ENCODE results near the gene PRR5. TPM values are rescaled to one million over a fixed set of nuclear protein-coding genes. Genes with fewer than 3 reads are reported as not detected.

Gene PRR5
- polyA plus RNA-seq, 1 experiment: 12.9 TPM

GRCh38 chr22:44734801-44735517, 33.0 kb downstream of the PRR5 start:
- ChIA-PET POLR2A (interaction anchor here (0.9 kb wide), 1 partner anchor 36 kb away, joined by 3 read pairs; no protein-coding TSS in a partner anchor), CTCF (interaction anchor here (0.7 to 2.4 kb wide), 10 partner anchors 8 to 62 kb away, joined by 3 to 13 read pairs (median 6); no protein-coding TSS in a partner anchor)
- H3K27ac ChIP-seq (ENCODE audit: low read depth, low read length): no peak overlapping the region
- DNase-seq (ENCODE audit: low read depth, low spot score): no peak
- H3K4me3 ChIP-seq (ENCODE audit: low read depth, low read length): no peak overlapping the region
- TF ChIP-seq, protein P1, sequence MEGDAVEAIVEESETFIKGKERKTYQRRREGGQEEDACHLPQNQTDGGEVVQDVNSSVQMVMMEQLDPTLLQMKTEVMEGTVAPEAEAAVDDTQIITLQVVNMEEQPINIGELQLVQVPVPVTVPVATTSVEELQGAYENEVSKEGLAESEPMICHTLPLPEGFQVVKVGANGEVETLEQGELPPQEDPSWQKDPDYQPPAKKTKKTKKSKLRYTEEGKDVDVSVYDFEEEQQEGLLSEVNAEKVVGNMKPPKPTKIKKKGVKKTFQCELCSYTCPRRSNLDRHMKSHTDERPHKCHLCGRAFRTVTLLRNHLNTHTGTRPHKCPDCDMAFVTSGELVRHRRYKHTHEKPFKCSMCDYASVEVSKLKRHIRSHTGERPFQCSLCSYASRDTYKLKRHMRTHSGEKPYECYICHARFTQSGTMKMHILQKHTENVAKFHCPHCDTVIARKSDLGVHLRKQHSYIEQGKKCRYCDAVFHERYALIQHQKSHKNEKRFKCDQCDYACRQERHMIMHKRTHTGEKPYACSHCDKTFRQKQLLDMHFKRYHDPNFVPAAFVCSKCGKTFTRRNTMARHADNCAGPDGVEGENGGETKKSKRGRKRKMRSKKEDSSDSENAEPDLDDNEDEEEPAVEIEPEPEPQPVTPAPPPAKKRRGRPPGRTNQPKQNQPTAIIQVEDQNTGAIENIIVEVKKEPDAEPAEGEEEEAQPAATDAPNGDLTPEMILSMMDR (IDR thresholded peaks at IDR 0.05; ENCODE audit: low read depth, low read length): no peak
- peaks cover 7% of the 10 kb centered on the region; the same call in 1 of the 2 replicates for H3K9me3 ChIP-seq (ENCODE audit: control insufficient read depth, insufficient read depth, low read length)
- H3K27me3 ChIP-seq (ENCODE audit: control insufficient read depth, insufficient read depth, low read length): no peaks in the 10 kb centered on the region

GRCh38 chr22:44735518-44736428, 33.8 kb downstream of the PRR5 start:
- H3K27me3 ChIP-seq (ENCODE audit: control insufficient read depth, insufficient read depth, low read length): no peaks in the 10 kb centered on the region
- no peak overlapping the region for H3K4me3 ChIP-seq (ENCODE audit: low read depth, low read length)
- TF ChIP-seq, protein P1 (IDR thresholded peaks at IDR 0.05; ENCODE audit: low read depth, low read length): peak; percentile 84
- DNase-seq (ENCODE audit: low read depth, low spot score): no peak
- CTCF ChIA-PET: interaction anchor here (0.6 to 2.4 kb wide), 13 partner anchors 8 to 355 kb away, joined by 3 to 14 read pairs (median 5); no protein-coding TSS in a partner anchor
- POLR2A ChIA-PET: interaction anchor here (0.9 to 1.3 kb wide), 2 partner anchors 37 kb away, joined by 3 to 5 read pairs; no protein-coding TSS in a partner anchor
- H3K27ac ChIP-seq (ENCODE audit: low read depth, low read length): no peak overlapping the region
- peaks cover 7% of the 10 kb centered on the region; the same call in 1 of the 2 replicates for H3K9me3 ChIP-seq (ENCODE audit: control insufficient read depth, insufficient read depth, low read length)

GRCh38 chr22:44736581-44737405, 34.8 kb downstream of the PRR5 start:
- DNase-seq (ENCODE audit: low read depth, low spot score): no peak
- peaks cover 7% of the 10 kb centered on the region; the same call in 1 of the 2 replicates for H3K9me3 ChIP-seq (ENCODE audit: control insufficient read depth, insufficient read depth, low read length)
- CTCF ChIA-PET: interaction anchor here (0.6 to 2.4 kb wide), 7 partner anchors 10 to 354 kb away, joined by 3 to 14 read pairs (median 6); no protein-coding TSS in a partner anchor
- POLR2A ChIA-PET: interaction anchor here (1.3 kb wide), 1 partner anchor 38 kb away, joined by 5 read pairs; no protein-coding TSS in a partner anchor
- no peaks in the 10 kb centered on the region for H3K27me3 ChIP-seq (ENCODE audit: control insufficient read depth, insufficient read depth, low read length)
- no peak overlapping the region for H3K4me3 ChIP-seq (ENCODE audit: low read depth, low read length)
- H3K27ac ChIP-seq (ENCODE audit: low read depth, low read length): peak overlapping the region; percentile 31
- TF ChIP-seq, protein P1 (IDR thresholded peaks at IDR 0.05; ENCODE audit: low read depth, low read length): no peak

DNA sequence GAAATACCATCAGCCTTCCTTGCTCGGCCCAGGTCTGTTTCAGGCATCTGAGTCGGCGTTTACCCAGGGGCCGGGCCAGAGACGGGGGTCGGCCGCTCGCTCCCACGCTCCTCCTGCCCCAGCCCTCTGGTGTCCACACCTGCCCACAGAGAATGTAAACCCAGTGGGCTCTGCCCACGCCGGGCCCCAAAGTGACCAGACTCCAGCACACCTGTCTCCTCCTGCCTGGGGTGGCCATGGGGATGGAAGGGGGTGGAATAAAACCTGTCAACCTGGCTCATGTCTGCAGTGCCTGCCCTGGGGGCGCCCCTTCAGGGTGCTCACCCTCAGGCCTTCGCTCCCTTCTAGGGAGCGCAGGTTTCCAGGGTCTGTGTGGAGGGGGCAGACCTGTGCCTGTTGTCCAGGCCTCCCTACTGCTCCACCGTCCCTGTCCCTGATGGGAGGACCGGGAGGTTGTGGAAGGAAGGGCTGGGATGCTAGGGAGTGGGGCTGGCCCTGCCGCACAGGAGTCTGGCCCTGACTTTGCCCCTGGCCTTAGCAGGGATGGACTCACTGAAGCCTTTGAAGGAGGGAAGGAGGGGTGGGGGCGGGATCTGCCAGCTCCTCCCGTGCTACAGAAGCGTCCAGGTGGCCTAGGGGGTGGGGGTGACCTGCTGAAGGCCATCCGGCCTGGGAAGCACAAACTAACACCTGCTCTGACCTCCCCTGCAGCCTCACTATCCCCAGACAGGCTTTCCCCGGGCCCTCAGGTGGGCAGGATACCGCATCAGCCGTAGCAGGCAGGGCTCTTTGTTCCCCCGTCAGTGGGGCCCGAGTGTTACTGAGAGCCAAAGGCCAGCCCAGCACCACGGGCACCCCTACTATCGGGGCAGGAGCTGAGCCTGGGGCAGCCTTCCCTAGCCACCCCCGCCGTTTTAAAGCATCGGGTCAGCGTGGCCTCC, 35.7 kb downstream of the PRR5 start:
- CTCF ChIA-PET: interaction anchor here (1.1 kb wide), 1 partner anchor 53 kb away, joined by 4 read pairs; no protein-coding TSS in a partner anchor
- POLR2A ChIA-PET: no interaction called here
- DNase-seq (ENCODE audit: low read depth, low spot score): no peak

More for the DNA sequence above, 35.7 kb downstream of the PRR5 start:
- H3K9me3 ChIP-seq (ENCODE audit: control insufficient read depth, insufficient read depth, low read length): no peaks in the 10 kb centered on the region; the same call in 1 of the 2 replicates
- H3K27ac ChIP-seq (ENCODE audit: low read depth, low read length): no peak overlapping the region
- H3K4me3 ChIP-seq (ENCODE audit: low read depth, low read length): no peak overlapping the region
- TF ChIP-seq, protein P1 (IDR thresholded peaks at IDR 0.05; ENCODE audit: low read depth, low read length): no peak
- no peaks in the 10 kb centered on the region for H3K27me3 ChIP-seq (ENCODE audit: control insufficient read depth, insufficient read depth, low read length)

Data from AG04450 (cell line).